ENCODE results near the gene SLC14A1.
"Not testable (repeated sequence)": the region's sequence is repeated elsewhere in the genome, so short reads cannot be mapped to it uniquely, and the experiment has no call there.

SLC14A1 gene

DNA sequence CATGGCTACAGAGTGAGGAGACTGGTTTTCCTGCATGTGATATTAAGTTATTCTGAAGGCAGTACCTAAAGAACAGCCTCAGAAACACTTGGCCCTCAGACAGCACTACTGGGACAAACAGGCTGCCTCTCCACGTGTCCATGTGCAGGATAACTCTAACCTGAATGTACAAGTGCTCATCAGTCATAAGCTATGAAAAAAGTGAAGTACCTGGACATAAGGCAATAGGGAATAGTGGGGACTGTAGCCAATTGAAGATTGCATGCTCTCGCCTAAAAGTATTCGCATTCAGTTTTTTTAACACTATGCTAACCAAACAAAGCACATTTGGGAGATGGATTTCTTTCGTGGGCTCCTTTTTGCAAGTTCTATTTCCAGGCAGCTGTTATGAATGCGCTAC lies 33.0 kb downstream of the SLC14A1 start:
- DNase-seq (ENCODE audit: low read depth in 2 of 2, low spot score in 1 of 2) = no peak

DNA sequence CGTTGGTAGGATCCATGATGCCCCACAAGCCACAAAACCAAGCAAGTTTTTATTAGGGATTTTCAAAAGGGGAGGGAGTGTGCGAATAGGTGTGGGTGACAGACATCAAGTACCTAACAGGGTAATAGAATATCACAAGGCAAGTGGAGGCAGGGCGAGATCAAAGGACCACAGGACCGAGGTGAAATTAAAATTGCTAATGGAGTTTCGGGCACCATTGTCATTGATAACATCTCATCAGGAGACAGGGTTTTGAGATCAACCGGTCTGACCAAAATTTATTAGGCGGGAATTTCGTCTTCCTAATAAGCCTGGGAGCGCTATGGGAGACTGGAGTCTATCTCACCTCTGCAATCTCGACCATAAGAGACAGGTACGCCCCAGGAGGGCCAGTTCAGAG lies 33.7 kb downstream of the SLC14A1 start:
- DNase-seq (ENCODE audit: low read depth in 2 of 2, low spot score in 1 of 2) = not testable (repeated sequence)

DNA sequence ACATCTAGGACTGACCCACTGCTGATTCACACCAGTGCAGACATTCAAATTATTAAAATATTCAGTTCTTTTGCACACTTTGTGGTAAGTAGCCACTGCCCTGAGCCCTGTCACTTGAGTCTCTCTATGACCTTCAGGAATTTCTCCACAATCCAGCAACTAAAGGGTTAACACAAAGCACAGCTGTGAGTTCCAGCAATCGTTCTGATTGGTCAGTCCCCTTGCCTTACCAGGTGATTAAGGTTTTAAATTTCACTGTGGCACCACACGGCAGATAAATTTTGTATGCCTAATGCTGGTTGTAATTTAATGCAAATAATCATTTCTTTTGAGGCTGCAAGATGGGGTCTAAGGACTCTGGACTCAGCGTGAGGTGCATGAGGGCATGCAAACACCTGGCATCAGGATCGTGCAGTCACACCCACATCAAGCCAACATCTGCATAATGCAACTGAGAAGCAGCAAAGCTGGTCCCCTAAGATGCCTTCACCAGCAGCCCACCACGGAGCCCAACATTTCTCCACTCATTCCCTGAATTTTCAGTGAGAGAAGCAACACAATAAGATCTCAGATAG lies 36.6 kb downstream of the SLC14A1 start:
- no peak for DNase-seq (ENCODE audit: low read depth in 2 of 2, low spot score in 1 of 2)

DNA sequence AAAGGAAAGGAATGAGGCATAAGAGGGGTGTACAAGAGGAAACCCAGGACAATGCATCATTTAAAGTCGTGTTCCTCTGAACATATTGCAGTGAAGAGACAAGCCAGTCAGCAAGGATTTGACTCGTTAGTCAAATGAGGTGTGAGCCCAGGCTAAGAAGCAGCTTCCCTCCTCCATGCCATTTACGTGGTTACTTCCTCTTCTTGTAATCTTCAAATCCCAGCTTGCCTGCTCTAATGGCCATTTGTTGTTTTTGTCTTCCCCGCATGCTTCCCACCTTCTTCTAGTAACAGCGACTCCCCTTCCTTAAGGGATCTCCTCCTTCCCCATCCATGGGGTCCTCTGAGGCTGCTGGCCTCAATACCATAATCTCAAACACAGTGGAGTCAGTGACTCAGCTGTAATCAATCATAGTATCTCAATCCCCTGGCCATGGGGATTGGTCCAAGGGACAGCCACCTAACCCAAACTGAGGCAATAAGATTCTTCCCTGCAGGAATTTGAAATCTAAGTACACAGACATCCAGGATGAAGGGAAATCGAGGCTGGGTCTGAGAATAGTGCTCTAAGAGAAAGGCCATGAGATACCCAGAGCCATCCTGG lies 37.6 kb downstream of the SLC14A1 start:
- DNase-seq (ENCODE audit: low read depth in 2 of 2, low spot score in 1 of 2) = no peak

DNA sequence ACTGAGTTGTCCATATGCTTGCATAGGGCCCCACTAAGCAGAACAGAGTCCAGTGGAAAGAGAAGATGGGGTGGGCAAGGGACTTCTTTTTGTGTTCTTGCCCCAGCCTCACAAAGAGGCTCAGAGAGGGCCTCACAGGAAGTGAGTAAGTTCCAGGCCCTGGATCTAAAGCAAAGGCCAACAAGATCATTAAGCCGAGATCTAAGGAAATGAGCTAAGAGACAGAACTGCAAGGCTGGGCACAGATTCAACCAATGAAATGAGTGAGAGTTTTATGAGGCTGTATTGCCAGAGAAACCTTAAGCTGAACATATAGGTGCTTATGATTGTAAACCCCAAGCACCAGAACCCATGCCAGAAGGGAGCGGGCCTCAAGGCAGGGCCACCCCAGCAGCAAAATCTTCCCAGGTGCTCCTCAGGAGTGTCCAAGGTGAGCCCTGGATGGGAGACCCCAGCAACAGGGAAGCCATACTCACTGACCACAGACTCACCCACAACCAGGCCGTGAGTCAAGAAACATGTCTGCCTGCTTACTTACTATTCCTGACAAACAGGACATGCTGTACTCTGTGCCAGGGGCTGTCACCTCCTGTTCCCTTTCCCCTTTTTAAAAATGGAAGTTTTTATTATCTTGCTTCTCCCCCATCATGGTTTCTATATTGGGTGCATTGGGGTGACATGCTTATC lies 40.2 kb downstream of the SLC14A1 start:
- no peak for DNase-seq (ENCODE audit: low read depth in 2 of 2, low spot score in 1 of 2)

DNA sequence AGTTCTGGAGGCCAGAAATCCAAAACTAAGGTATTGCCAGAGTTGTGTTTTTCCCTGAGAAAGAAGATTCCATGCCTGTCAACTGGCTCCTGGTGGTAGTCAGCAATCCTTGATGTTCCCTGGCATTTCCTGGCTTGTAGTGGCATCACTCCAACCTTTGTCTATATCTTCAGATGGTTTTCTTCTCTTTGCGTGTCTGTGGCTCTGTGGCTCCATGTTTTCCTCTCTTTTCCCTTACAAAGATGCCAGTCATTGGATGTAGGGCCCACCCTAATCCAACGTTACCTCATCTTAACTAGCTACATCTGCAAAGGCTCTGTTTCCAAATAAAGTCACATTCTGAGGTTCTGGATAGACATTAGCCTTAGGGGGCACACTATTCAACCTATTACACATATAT lies 41.8 kb downstream of the SLC14A1 start:
- no peak for DNase-seq (ENCODE audit: low read depth in 2 of 2, low spot score in 1 of 2)

DNA sequence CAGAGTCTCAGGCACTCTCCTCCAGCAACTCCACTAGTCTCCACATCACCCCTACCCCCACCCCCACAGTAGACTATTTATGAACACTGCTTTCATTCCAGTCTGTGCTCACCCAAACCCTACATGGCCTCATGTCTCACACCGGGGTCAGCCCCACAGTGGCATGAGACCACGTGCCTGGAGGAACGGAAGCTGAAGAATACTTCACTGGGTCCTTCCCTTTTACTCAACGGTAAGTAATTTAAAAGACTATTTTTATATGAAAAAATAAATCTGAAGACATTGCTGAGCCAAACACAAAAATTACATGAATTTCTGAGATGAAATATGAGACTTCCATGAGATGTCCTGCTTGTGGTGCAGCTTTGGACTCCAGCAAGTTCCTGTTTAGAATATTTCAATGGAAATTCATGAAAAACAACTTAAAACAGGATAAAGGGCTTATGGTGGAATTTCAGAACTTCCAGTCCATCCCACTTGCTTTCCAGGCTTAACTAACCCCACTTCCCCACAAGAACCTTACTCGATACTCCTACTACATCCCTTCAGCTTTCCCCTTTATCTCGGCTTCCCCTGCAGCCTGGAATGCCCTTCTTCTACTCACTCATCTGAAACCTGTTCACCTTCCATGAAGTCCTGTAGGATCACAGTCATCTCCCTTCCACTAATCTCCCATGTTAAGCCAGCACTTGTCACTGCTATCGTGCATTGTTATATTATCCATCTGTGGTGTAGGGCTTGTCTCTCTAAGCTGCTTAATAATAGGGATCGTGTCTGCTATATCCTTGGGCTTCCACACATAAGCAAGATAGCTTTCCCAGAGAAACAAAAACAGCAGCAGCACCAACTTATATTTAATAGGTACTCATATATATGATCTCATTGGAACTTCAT lies 47.9 kb downstream of the SLC14A1 start:
- no peak for DNase-seq (ENCODE audit: low read depth in 2 of 2, low spot score in 1 of 2)

DNA sequence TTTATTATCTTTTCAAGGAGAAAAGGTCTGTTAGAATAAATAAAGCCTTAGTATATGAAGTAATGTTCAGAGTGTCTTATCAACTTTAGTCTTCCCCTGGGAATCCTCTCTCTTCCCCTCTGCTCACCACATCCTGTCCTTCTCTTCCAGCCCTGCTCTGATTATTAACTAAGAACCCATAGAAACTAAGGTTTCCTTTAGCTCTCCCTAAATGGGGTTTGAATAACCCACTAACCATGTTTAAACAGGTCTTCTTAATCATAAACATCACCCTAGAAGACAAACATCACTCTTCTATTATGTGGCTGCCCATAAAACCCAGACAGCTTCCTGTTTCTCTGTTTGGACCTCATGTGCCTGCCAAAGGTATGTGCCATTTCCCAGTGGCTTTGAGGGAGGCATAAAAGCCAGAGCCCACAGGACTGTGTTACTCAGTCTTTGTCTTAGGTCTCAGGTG lies 50.1 kb downstream of the SLC14A1 start:
- no peak for DNase-seq (ENCODE audit: low read depth in 2 of 2, low spot score in 1 of 2)

DNA sequence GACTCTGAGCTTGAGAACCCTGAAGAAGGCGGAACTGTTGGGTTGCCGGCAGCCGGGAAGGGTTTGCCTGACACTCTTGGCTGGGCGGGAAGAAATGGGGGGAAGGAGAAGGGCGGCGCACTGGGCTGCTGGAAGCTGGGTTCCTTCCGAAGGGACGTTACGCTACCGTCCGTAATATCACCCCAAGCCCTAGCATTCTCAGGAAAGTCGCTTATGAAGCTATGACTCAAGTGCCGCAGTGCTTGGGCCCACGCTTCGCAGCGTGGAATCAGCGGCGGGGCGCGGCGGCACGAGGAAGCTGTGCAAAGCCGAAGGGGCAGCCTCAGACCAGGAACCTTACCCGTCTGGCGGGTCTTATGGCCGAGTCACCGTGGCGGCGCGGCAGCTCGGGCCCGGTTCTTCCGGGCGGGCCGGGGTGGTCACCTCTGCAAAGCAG lies 51.3 kb downstream of the SLC14A1 start:
- peak in 1 of 2 donors; percentile 14 for DNase-seq (ENCODE audit: low read depth in 2 of 2, low spot score in 1 of 2)

DNA sequence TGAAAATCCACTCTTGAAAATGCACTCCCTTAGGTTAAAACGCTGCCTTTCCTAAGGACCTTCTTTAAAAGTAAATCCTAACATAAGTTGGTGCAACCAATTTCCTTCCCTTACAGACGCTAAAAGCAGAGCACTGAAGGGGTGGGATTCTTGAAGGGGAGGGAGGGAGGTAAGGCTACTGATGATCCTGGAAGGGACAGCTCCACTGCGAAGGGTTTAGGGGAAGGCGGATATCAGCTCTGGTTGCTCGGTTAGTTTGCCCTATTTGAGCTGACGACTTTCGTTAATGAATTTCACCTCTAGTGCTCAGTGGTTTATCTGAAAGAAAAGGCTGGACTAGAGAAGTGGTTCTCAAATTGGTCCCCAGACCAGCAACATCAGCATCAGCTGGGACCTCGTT lies 51.8 kb downstream of the SLC14A1 start:
- no peak for DNase-seq (ENCODE audit: low read depth in 2 of 2, low spot score in 1 of 2)

DNA sequence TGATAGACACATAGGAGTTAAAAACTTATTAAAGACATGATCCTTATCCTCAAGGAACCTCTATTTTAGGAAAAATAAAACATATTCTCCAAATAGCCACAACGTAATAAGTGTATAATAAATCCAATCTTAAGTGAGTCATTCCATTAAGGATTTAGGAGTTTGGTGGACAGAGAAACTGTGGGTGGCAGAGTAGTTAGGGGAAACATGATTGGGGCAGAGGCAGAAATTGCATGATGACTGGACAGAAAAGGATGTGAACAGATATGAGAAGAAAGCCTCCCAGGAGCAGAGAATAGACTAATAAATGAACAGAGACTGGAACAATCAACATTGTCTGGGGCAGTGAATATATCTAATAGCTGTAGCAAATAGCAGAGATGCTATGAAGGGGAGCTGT lies 53.4 kb downstream of the SLC14A1 start:
- DNase-seq (ENCODE audit: low read depth in 2 of 2, low spot score in 1 of 2) = no peak

DNA sequence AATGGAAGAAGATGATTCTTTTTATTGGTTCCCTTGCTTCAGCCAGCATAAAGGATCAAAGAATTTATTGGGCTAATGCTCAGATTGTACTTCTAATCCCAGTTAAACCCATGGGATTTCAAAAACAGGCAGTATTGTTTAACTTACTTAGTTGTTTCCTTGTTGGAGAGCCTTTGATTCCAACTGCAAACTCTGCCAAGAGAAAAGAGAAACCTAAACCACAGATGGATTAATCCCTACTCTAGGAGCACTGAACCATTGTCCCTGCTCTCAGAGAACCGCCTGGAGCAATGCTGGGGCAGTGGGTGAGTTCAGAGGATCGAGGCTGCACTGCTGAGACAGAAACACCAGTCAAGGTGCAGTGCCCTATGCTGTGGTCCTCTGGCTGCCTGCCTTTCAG lies 56.6 kb downstream of the SLC14A1 start:
- no peak for DNase-seq (ENCODE audit: low read depth in 2 of 2, low spot score in 1 of 2)

DNA sequence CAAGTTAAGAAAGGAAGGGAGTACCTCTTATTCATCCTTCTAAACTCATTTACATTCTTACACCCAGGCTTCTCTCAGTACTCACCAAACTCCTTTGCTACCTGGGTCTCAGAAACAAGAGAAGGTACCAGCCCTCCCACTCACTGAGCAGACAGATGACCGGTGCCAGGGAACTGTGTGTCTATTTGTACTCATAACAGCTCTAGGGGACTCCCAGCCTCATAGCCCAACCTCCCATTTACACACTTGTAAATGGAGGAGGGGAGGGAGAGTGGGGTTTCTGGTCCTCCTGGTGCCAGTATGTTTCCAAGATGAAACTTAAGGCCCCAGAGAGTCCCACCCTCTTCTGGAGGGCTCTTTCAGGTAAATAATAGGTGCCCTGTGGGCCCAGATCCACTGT lies 58.7 kb downstream of the SLC14A1 start:
- no peak for DNase-seq (ENCODE audit: low read depth in 2 of 2, low spot score in 1 of 2)

DNA sequence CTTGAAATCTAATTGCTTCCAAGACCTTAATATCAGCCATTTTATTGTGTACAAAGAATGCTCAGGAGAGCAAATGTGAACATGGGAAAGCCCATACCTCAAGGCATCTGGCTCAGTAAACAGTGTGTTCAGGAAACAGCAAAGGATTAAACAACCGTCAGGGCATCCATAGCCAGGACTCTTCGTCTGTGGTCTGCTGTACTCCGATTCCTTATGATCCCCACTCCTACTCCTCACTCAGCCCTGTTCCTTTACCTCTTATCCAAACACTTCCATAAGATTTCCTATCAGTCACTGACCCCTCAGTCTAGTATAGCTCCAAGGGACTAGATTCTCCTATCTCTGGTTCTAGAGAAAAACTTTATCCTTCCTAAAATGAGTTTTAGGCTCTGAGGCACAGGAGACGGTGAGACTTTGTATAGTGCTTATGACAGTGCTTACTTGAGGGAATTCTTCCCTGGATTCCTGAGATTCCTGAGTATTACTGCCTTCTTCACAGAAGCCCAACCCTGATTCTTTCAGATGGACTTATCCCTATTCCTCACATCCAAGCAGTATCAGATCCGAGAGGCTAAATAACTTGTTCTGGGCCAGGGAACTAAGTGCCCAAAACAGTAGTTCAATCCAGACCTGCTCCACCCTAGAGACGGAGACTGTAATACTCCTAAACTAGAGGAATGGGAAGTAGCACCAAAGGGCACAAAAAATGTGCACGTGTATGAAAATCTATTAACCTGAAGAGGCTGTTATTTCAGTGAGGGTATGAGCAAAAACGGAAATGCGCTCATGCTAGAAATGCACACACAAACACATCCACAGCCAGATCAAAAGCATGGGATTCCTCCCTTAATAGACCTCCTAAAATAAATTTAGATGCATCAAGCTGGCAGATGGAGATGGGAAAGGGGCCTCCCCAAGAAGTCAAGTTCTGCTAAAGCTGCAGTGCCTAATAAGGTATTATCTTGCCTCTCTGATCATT lies 59.4 kb downstream of the SLC14A1 start:
- DNase-seq (ENCODE audit: low read depth in 2 of 2, low spot score in 1 of 2) = no peak

DNA sequence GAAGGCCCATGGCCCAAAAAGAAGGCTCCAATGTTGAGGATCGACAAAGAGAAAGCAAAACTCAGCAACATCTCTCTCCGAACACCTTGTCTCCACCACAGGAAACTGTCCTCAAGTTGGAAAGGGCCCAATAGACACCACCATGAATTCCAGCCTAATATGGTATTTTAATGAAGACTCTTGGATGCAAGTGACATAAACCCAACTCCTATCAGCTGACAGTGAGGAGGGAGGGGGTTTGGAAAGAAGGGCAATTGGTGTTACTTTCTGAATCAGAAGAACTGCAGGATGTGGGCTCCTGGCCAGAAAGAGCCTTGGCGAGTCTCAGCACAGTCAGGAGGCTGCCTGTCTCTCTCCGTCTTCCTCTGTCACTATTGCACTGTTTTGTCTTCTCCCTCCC lies 61.2 kb downstream of the SLC14A1 start:
- no peak for DNase-seq (ENCODE audit: low read depth in 2 of 2, low spot score in 1 of 2)

DNA sequence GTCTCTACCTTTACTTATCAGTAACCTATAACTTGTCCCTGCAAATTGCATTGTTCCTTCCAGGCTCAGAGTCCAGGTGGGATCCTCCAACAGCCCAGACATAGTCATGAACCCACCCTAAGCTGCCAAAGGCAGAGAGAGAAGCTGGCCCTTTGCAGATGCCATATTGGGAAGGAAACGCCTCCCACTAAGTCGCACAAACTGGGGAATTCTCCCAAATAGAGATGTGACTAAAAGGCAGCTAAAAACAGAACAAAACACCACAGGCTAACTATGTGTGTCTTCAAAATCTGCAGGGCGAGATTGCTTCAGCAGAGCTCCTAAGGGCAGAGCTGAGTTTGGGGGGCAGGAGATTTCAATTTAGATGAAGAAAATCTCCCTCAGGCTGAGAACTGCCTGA lies 63.0 kb downstream of the SLC14A1 start:
- no peak for DNase-seq (ENCODE audit: low read depth in 2 of 2, low spot score in 1 of 2)

DNA sequence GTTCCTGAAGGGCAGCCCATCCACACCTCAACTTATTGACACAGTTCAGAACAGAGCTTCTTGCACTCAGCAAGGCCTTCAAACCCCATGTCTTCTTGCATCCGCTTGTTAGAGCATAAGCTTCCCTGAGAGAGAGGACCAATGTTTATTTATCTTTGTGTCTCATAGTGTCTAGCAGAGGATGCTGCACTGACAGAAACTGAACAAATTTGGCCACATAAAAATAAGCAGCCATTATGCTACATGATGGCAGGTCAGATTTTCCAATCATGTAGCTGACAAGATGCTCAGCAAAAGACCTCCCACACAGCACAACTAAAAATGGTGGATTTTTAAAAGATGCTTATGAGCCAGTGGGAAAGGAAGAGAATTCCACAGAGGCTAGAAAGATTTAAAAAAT lies 63.4 kb downstream of the SLC14A1 start:
- no peak for DNase-seq (ENCODE audit: low read depth in 2 of 2, low spot score in 1 of 2)

DNA sequence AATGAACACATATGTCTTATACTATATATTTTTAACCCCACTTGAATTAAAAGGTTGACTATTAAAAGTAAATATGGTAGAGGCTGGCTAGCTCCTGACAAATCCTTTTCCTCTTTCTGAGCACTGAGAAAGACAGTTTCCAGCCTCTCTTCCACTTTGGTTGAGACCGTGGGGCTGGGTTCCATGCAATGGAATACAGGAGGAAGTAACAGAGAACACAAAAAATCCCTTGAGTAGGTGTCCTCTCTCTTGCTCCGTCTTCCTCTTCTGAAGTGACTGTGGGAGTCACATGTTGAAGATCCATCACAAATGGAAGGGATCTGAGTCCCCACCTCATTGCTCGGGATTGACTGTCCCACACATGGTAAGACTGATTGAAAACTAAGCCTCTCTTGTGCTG lies 64.9 kb downstream of the SLC14A1 start:
- DNase-seq (ENCODE audit: low read depth in 2 of 2, low spot score in 1 of 2) = no peak

DNA sequence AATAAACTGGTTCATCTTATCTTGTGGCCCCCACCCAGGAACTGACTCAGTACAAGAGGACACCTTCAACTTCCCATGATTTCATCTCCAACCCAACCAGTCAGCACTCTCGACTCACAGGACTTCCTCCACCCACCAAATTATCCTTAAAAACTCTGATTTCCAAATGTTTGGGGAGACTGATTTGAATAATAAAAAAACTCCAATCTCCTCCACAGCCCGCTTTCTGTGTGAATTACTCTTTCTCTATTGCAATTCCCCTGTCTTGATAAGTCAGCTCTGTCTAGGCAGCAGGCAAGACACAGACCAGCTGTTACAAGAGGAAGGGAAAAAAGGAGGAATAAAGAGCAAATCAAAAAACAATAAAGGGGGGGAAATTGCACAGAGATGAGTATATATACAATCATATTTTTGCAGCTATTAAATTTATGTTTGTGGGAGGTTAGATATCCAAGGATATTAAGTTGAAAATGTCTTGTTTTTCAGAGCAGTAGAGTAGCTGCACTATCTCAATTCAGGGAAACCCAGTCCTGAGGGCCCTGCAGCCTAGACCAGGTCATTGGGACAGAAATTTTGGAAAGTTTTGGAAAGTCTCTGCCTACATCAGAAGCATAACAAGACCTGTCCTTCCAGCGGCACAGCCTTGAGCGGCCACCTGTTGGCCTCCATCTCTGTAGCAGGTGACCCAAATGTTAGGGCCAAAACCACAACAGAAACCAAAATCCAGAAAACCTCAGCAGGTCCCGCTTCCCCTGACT lies 68.7 kb downstream of the SLC14A1 start:
- DNase-seq (ENCODE audit: low read depth in 2 of 2, low spot score in 1 of 2) = no peak
